GM06990 (cell line): Measurements from ENCODE around the gene NPTX1.

Experiments used
- DNase-seq: peaks from one replicate; pipeline ENCODE4 v3.0.0-alpha.2; 2011; ENCODE audit not compliant: insufficient read length; ENCODE audit errors: extremely low read depth
- H3K27me3 ChIP-seq: replicated peaks from 2 replicates; pipeline ENCODE4 v1.6.0; 2011; ENCODE audit warnings: low read length; ENCODE audit not compliant: control insufficient read depth, insufficient read depth
- H3K36me3 ChIP-seq: 2 replicates; pipeline ENCODE4 v1.5.1; 2011; ENCODE audit warnings: low read length; ENCODE audit not compliant: control insufficient read depth, insufficient read depth
- H3K4me3 ChIP-seq: replicated peaks from 2 replicates; pipeline ENCODE4 v1.5.1; 2011; ENCODE audit warnings: low read depth, mild to moderate bottlenecking, control low read depth, low read length
- TF ChIP-seq, protein P1 (sequence below): IDR thresholded peaks from 2 replicates; pipeline ENCODE4 v1.5.1; 2011; ENCODE audit warnings: low read length, control low read depth, mild to moderate bottlenecking, inconsistent platforms; ENCODE audit not compliant: insufficient read depth, poor library complexity, severe bottlenecking

Gene NPTX1

DNA sequence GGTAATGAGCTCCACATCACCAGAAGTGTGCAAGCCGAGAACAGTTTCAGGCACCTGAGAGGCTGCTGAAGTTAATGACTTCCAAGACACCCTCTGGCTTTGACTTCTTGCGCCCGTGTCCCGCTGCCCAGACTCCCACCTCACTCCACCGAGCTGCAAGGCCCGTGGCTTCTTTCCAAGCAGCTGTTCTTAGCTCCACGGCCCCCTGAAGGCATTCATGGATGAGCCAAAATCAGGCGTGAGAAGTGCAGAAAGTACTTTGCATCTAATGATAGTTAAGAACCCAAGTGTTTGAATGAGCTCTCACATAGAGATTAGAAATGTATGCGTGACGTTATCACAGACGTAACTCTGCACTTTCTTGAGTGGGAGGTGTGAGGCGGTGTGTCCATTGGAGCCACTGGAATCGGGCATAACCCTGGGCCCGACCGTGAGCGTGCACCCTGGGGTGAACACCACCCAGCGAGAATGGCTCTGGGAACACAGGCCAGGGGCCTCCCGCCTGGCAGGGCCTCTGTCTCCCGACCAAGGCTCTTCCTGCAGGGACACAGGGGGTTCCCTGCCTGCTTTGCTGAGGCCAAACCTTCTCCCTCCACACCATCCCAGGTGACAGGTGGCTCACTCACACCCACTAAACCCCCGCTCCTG is 11.0 kb downstream of the NPTX1 start:
- TF ChIP-seq, protein P1, sequence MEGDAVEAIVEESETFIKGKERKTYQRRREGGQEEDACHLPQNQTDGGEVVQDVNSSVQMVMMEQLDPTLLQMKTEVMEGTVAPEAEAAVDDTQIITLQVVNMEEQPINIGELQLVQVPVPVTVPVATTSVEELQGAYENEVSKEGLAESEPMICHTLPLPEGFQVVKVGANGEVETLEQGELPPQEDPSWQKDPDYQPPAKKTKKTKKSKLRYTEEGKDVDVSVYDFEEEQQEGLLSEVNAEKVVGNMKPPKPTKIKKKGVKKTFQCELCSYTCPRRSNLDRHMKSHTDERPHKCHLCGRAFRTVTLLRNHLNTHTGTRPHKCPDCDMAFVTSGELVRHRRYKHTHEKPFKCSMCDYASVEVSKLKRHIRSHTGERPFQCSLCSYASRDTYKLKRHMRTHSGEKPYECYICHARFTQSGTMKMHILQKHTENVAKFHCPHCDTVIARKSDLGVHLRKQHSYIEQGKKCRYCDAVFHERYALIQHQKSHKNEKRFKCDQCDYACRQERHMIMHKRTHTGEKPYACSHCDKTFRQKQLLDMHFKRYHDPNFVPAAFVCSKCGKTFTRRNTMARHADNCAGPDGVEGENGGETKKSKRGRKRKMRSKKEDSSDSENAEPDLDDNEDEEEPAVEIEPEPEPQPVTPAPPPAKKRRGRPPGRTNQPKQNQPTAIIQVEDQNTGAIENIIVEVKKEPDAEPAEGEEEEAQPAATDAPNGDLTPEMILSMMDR = no peak
- H3K27me3 ChIP-seq = peaks cover 1% of the 10 kb centered on the region
- no peak for DNase-seq
- H3K4me3 ChIP-seq = no peak overlapping the region
- no peaks in the 10 kb centered on the region for H3K36me3 ChIP-seq

GRCh38 chr17:80464486-80464885 is 11.9 kb downstream of the NPTX1 start:
- Histone ChIP-seq H3K4me3 (no peak overlapping the region), H3K36me3 (no peaks in the 10 kb centered on the region), H3K27me3 (peaks cover 1% of the 10 kb centered on the region)
- TF ChIP-seq, protein P1 = no peak
- DNase-seq = no peak

DNA sequence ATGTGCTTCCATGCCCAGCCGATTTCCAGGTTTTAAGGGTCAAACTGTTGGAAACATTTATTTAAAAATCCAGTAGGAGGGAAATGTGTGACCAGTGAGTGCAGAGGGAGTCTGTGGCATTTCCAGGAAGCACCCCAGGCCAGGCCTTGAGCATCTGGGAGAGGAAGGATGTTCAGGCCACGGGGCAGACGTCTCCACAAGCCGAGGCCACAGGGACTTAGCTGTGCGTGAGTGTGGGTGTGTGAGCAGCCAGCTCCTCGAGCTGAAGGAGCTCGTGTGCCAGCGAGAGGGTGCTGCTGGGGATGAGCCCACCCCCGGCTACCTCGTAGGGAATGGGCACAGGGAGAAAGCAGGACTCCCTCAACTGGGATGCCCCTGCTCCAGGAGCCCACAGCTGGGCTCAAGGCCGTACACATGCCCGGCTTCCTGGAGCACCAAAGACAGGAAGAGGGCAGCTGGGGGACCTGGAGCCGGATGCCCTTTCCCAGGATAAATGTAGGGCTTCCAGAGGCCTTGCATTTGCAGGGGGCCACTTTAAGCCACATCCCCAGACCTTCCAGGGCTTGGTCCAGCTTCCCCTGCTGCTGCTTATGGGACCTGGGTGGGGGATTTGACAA is 12.5 kb downstream of the NPTX1 start:
- Histone ChIP-seq H3K27me3 (peaks cover 1% of the 10 kb centered on the region), H3K36me3 (no peaks in the 10 kb centered on the region), H3K4me3 (no peak overlapping the region)
- DNase-seq = no peak
- TF ChIP-seq, protein P1 = no peak

GRCh38 chr17:80461528-80462160 is 14.8 kb downstream of the NPTX1 start:
- H3K4me3 ChIP-seq = no peak overlapping the region
- peaks cover 3% of the 10 kb centered on the region for H3K27me3 ChIP-seq
- TF ChIP-seq, protein P1 = no peak
- DNase-seq = no peak
- H3K36me3 ChIP-seq = no peaks in the 10 kb centered on the region

DNA sequence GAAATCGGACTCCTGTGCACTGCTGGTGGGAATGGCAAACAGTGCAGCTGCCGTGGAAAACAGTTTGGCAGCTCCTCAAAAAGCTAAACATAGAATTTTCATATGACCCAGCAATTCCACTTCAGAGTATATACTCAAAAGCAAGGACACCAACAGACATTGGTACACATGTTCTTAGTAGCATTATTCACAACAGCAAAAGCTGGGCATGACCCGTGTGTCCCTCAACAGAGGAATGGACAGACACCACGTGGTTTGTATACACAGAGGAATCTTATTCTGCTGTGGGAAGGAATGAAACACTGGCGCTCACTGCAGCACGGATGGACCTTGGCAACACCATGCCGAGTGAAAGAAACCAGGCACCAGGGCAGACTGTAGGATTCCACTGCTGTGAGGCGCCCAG is 16.0 kb downstream of the NPTX1 start:
- Histone ChIP-seq H3K36me3 (no peaks in the 10 kb centered on the region), H3K27me3 (peaks cover 3% of the 10 kb centered on the region), H3K4me3 (no peak overlapping the region)
- DNase-seq = no peak
- TF ChIP-seq, protein P1 = no peak
